HG03378 (cell line): ENCODE measurements around the gene ZFP90.

Experiments
- ATAC-seq: cut with Tn5 transposase; IDR thresholded peaks from one replicate; pipeline ENCODE4 v1.9.1; 2021; ENCODE audit warnings: mild to moderate bottlenecking, moderate library complexity; ENCODE audit not compliant: unreplicated experiment

The ZFP90 gene

GRCh38 chr16:68577352-68577853 is 38.3 kb downstream of the ZFP90 start:
- no peak for ATAC-seq

GRCh38 chr16:68590201-68590994 is 51.3 kb downstream of the ZFP90 start:
- no peak for ATAC-seq

- ATAC-seq = no peak
Observed at GRCh38 chr16:68592466-68593337, 53.6 kb downstream of the ZFP90 start.

- ATAC-seq = no peak
Observed at GRCh38 chr16:68596266-68596665, 57.2 kb downstream of the ZFP90 start.

- no peak for ATAC-seq
Observed at GRCh38 chr16:68599586-68599985, 60.5 kb downstream of the ZFP90 start.

- ATAC-seq = no peak
Observed at GRCh38 chr16:68605746-68606145, 66.7 kb downstream of the ZFP90 start.

GRCh38 chr16:68607443-68607842 is 68.4 kb downstream of the ZFP90 start:
- ATAC-seq = no peak

- no peak for ATAC-seq
Observed at GRCh38 chr16:68608330-68608729, 69.2 kb downstream of the ZFP90 start.

- ATAC-seq = no peak
Observed at GRCh38 chr16:68612996-68613395, 73.9 kb downstream of the ZFP90 start.

- ATAC-seq = no peak
Observed at GRCh38 chr16:68617734-68618133, 78.6 kb downstream of the ZFP90 start.
